Rectal smooth muscle tissue (tissue), 1 donor: Measurements from ENCODE around the gene LCN9.
"Not testable (repeated sequence)": the region's sequence is repeated elsewhere in the genome, so short reads cannot be mapped to it uniquely, and the experiment has no call there.

Experiments
- H3K27ac ChIP-seq: one replicate; pipeline ENCODE4 v1.7.0; 2013; ENCODE audit warnings: low read depth, low read length, inconsistent platforms
- H3K27me3 ChIP-seq: one replicate; pipeline ENCODE4 v1.7.0; 2013; ENCODE audit warnings: low read length; ENCODE audit not compliant: control insufficient read depth, insufficient read depth
- H3K36me3 ChIP-seq: one replicate; pipeline ENCODE4 v1.7.0; 2013; ENCODE audit warnings: low read length; ENCODE audit not compliant: control insufficient read depth, insufficient read depth
- H3K4me1 ChIP-seq: one replicate; pipeline ENCODE4 v1.7.0; 2013; ENCODE audit warnings: low read length; ENCODE audit not compliant: control insufficient read depth, insufficient read depth
- H3K4me3 ChIP-seq: one replicate; pipeline ENCODE4 v1.7.0; 2013; ENCODE audit warnings: low read length
- H3K9ac ChIP-seq: one replicate; pipeline ENCODE4 v1.7.0; 2013; ENCODE audit warnings: low read length

LCN9 gene

DNA sequence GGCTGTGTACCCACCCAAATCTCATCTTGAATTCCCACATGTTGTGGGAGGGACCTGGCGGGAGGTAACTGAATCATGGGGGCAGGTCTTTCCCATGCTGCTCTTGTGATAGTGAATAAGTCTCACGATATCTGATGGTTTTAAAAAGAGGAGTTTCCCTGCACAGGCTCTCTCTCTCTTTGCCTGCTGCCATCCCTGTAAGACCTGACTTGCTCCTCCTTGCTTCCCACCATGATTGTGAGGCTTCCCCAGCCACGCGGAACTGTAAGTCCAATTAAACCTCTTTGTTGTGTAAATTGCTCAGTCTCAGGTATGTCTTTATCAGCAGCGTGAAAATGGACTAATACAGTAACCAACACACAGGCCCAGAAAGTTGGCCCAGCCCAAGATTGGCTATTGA is 5.9 kb downstream of the LCN9 start:
- H3K36me3 ChIP-seq, H3K27me3 ChIP-seq: not testable (repeated sequence)

DNA sequence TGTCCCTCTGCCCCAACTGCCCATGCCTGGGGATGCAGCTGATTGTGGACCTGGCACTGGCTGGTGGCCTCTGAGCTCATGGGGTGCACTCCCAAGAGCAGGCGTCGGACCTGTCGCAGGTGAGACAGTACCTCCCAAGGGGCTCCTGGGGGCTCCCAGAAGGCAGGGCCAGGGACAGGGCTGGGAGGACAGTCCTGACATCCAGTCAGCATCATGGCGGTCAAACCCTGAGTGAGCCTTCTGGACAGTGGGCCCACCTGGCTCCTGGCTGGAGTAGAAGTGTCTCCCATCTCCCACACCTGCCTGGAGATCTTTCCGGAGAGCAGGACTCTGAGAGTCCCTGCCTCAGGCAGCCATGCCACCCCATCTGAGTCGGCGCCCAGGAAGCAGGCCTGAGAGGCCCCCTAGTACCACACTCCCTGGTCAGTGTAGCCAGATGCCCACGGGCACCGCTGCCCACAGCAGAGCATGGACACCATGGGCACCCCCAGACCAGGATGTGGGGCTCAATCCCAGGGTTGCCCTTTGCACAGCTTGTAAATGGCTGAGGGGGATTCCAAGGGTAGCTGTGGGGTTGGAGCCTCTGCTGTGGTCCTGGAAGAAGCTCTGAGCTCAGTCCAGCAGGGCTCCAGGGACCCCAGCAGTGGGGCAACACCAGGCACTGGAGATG is 6.6 kb downstream of the LCN9 start:
- no peak overlapping the region for H3K9ac ChIP-seq
- H3K4me3 ChIP-seq, result no peak overlapping the region
- H3K4me1 ChIP-seq, result no peaks in the 10 kb centered on the region
- no peaks in the 10 kb centered on the region for H3K27me3 ChIP-seq
- no peak overlapping the region for H3K27ac ChIP-seq
- H3K36me3 ChIP-seq, result no peaks in the 10 kb centered on the region

More for the DNA sequence above, 5.9 kb downstream of the LCN9 start:
- H3K27ac ChIP-seq, H3K9ac ChIP-seq, H3K4me3 ChIP-seq, H3K4me1 ChIP-seq: not testable (repeated sequence)

DNA sequence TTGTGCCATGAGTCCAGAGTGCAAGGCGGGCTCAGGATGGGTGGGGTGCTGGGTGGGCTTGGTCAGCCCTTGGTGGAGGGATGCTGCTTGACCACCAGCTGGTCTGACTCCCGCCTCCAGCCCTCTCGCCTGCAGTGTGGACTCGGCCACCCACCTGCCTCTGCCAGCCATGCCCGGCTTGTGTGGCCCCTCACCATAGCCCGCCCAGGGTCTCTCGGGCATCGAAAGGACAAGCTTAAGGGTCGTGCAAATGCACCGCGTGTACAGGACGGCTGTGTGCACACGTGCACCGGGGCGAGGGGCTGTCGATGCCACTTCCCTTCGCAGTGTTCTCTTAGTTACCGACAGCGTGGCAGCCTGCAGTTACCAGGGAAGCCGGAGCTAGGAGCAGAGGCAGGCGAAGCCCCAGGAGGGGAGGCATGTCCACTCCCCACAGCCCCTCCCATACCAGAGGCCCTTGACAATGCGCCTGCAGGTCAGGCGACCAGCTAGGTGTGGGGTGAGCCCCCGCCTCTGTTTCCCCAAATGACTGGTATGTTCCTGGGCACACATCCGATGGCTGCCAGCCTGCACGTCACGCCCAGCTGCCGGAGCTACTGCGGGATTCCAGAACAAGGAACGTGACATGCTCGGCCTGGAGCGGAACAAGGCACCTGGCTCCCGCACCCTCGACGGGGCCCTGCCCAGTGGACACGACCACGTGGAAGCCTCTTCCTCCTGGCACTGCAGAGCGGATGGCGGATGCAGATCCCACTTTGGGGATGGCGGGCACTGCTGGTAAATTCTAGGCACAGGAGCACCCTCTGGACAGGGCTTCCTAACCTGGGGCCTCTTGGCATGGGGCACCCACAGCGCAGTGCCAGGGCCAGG is 7.8 kb downstream of the LCN9 start:
- Histone ChIP-seq H3K36me3 (no peaks in the 10 kb centered on the region), H3K4me1 (no peaks in the 10 kb centered on the region), H3K4me3 (no peak overlapping the region), H3K9ac (no peak overlapping the region), H3K27me3 (no peaks in the 10 kb centered on the region), H3K27ac (no peak overlapping the region)

DNA sequence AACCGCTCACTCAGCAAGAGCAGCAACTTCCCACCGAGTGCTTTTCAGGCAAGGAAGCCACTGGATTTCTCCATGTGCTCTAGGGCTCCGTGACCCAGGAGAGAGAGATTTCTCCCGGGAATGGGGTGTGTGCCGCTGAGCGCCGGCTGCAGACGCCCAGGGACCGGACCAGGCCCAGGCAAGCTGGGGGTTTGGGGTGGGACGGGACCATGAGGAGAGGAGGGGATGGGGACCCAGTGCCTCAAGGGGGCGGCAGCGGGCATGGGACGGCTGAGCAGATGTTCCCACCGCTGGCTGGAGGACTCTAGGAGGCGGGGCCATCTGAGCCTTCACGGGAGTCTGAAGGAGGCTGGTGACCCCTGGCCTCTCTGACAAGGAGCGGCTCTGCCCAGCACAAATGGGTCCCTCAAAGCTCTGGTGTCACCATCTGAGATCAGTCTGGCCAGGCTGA is 8.5 kb downstream of the LCN9 start:
- Histone ChIP-seq H3K9ac (no peak overlapping the region), H3K36me3 (no peaks in the 10 kb centered on the region), H3K27me3 (no peaks in the 10 kb centered on the region), H3K27ac (no peak overlapping the region), H3K4me1 (no peaks in the 10 kb centered on the region), H3K4me3 (no peak overlapping the region)

DNA sequence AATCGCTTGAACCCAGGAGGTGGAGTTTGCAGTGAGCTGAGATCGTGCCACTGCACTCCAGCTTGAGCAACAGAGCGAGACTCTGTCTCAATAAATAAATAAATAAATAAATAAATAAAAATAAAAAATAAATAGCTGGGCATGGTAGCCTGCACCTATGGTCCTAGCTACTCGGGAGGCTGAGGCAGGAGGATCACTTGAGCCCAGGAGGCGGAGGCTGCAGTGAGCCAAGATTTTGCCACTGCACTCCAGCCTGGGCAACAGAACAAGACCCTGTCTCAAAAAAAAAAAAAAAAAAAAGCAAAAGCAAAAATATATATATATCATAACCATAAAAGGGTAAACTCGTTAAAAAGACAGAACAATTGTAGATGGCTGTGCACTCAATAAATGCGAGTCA is 9.7 kb downstream of the LCN9 start:
- not testable (repeated sequence) for H3K9ac ChIP-seq, H3K27me3 ChIP-seq, H3K27ac ChIP-seq, H3K4me3 ChIP-seq, H3K36me3 ChIP-seq, H3K4me1 ChIP-seq

DNA sequence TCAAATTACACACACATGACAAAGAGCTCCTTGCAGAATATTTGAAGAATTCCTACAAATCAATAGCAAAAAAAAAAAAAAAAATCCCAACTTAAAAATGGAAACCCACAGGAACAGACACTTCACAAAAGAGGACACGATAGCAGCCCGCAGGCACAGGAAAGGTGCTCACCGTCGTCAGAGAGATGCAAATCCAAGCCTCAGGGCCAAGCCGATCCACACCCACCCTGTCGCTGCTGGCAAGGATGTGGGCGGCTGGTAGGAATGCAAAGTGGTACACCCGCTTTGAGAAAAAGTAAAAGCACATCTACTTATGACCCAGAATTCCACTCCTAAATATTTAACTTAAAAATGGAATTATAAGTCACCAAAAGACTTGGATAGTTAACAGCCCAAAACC is 10.8 kb downstream of the LCN9 start:
- Histone ChIP-seq H3K9ac (no peak overlapping the region), H3K27me3 (no peaks in the 10 kb centered on the region), H3K27ac (no peak overlapping the region), H3K4me1 (no peaks in the 10 kb centered on the region), H3K4me3 (no peak overlapping the region), H3K36me3 (no peaks in the 10 kb centered on the region)

DNA sequence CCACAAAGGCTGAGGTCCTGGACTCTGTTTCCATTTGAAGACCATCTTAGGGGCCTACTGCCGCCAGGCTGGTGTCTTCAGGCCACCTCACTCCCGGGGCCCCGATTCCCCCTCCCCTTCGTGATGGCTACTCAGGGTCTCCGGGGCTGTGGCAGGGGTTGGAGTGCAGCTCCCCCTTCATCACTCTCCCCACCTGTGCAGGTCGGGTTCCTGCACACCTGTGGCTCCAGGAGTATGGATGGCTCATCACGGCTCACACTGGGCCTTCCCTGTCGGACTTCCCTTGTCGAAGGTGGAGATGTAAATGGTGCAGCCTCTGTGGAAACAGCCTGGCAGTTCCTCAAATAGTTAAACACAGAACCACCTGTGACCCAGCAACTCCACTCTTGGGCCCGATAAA is 11.9 kb downstream of the LCN9 start:
- Histone ChIP-seq H3K27ac (no peak overlapping the region), H3K9ac (no peak overlapping the region), H3K4me1 (no peaks in the 10 kb centered on the region), H3K27me3 (no peaks in the 10 kb centered on the region), H3K36me3 (no peaks in the 10 kb centered on the region), H3K4me3 (no peak overlapping the region)

DNA sequence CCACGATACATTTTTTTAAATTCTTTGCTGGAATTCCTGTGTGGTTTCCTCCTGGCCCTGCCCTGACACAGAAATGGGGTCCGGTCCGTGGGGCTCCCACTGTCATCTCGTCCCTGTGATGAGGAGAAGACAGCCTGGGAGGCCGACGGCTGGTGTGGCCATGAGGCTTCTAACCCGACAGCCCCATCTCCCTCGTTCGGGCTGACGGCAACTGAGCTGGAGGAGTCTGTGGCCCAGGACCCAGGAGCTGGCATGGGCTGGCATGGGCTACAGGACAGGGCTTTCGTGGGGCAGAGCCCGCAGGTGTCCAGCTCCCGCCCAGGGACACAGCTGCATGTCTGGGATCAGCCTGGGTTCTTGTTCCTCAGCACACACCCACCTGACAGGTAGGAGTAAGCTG is 13.8 kb downstream of the LCN9 start:
- no peak overlapping the region for H3K27ac ChIP-seq
- no peaks in the 10 kb centered on the region for H3K36me3 ChIP-seq
- no peaks in the 10 kb centered on the region for H3K27me3 ChIP-seq
- no peaks in the 10 kb centered on the region for H3K4me1 ChIP-seq
- no peak overlapping the region for H3K9ac ChIP-seq
- H3K4me3 ChIP-seq, result no peak overlapping the region

DNA sequence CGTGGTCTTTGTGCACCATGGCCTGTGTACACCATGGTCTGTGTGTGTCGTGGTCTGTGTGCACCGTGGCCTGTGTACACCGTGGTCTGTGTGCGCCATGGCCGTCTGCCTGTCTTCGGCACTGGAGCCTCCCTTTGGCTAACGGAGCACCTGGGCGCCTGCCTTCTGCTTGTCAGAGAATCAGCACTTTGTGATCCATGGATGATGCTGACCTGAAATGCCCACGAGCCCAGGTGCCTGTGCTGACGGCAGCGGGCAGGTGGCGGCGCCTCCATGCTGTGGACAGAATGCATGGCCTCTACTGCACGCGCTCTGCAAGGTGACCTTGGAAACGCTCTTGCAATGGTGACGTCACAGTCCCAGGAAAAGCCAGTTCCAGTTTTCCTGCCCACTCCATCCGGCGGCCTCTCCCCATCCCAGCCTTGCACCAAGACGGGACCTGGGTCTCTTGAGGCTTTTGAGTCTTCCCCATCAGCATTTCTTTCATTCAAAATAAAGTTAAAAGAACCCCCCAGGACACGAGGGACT is 14.6 kb downstream of the LCN9 start:
- Histone ChIP-seq H3K4me3 (no peak overlapping the region), H3K4me1 (no peaks in the 10 kb centered on the region), H3K27ac (no peak overlapping the region), H3K36me3 (no peaks in the 10 kb centered on the region), H3K9ac (no peak overlapping the region), H3K27me3 (no peaks in the 10 kb centered on the region)

DNA sequence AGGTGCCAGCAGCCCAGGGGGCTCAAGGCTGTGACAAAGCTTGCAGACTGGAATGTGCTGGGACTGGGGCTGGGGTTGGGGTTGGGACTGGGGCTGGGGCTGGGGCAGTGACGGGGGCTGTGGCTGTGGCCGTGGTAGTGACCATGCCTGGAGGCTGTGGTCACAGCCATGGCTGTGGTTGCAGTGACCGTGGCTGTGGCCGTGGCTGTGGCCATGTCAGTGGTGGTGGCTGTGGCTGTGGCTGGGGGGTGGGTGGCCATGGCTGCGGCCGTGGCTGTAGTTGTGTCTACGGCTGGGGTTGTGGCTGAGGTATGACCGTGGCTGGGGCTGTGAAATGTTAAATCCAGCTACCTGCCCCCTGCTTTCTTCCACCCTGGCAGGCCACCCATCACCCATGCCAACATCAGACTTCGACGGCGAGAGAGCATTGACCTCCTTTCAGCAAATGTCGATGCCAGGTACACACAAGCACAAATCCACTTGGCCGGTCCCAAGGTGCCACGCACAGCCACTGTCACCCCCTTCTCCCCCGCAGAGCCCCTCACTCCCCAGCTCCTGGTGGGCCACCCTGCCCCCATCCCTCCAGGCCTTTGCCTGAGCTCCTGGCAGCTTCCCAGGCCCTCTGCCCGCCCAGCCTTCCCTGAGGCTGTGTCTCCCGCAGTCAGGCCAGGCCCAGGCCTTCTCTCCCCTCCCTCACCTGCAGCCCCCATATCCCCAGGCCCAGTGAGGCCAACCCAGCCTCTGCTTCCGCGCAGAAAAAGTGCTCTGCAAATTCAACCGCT is 15.3 kb downstream of the LCN9 start:
- H3K27ac ChIP-seq, result no peak overlapping the region
- no peak overlapping the region for H3K9ac ChIP-seq
- H3K4me3 ChIP-seq, result no peak overlapping the region
- no peaks in the 10 kb centered on the region for H3K36me3 ChIP-seq
- H3K4me1 ChIP-seq, result no peaks in the 10 kb centered on the region
- no peaks in the 10 kb centered on the region for H3K27me3 ChIP-seq

DNA sequence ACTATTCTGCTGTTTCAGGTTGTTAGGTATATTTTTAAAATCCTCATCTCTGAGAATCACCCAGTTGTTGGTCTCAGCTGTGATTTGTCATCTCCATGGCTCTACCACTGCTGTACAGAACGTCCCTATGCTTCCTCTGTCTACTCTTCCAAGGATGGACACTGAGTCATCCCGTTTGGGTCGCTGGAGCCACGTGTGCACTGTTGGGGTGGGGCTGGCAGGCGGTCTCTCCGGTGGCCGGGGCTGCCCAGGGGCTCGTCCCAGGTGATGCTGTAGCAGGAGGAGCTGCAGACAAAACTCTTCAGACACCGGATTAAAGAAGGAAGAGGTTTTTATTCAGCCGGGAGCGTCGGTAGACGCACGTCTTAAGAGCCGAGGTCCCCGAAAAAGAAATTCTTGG is 16.9 kb downstream of the LCN9 start:
- Histone ChIP-seq H3K4me3 (no peak overlapping the region), H3K27ac (no peak overlapping the region), H3K27me3 (peaks cover 5% of the 10 kb centered on the region)

DNA sequence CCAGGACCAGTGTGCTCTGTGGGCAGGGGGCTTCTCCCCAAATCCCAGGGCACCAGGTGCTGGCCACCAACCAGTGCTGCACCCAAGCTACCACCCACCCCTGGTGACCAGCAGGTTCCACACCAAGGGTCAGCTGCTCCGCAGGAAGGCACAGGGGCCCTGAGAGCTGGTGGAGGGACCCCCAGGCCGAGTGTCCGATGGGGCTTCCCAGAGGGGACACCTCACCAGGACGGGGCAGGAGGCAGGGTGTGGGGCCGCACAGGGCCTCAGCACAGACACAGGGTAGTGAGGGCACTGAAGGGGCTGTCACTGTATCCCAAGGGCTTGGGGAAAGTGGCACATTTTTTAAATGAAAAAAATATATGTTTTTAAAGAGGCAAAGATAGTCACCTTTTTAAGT is 18.1 kb downstream of the LCN9 start:
- Histone ChIP-seq H3K27ac (no peak overlapping the region), H3K4me1 (no peaks in the 10 kb centered on the region), H3K27me3 (peaks cover 5% of the 10 kb centered on the region), H3K36me3 (no peaks in the 10 kb centered on the region), H3K4me3 (no peak overlapping the region), H3K9ac (no peak overlapping the region)

More for the DNA sequence above, 16.9 kb downstream of the LCN9 start:
- no peak overlapping the region for H3K9ac ChIP-seq
- H3K4me1 ChIP-seq, result no peaks in the 10 kb centered on the region
- H3K36me3 ChIP-seq, result no peaks in the 10 kb centered on the region
